Midbrain (tissue), 1 donor: ENCODE results near the gene TRAF3IP1.

Source experiments
- DNase-seq: peaks from one replicate; lab custom pipeline; 2025; lab: John Stamatoyannopoulos, UW

TRAF3IP1 gene

DNA sequence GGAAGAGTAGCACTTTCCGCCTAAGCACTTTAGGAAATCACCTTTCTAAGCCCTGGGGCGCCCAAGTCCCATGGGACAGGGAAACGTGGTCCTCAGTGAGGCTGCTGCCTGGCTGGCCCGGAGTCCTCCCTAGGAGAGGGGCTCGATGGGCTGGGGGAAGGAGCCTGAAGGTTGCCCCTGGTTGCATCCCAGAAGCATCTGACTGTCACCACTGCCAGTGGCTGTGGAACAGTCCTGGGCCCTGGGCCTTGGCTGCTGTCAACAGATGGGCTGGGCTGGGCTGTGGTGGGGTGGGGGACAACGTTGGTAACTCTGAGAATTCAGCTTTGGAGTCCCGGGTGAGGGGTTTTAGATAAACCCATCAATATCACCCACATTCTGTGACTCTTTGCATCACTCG is 128.9 kb downstream of the TRAF3IP1 start:
- no peak for DNase-seq

GRCh38 chr2:238449909-238450417 is 129.6 kb downstream of the TRAF3IP1 start:
- peak; percentile 15 for DNase-seq

- no peak for DNase-seq
Observed at GRCh38 chr2:238450440-238450861, 130.1 kb downstream of the TRAF3IP1 start.
